NCI-H446 (cell line): ENCODE measurements around the gene RIPOR3.
"Not testable (repeated sequence)": the region's sequence is repeated elsewhere in the genome, so short reads cannot be mapped to it uniquely, and the experiment has no call there.

ENCODE experiments used
- DNase-seq, 2 experiments: peaks; one replicate each; lab custom pipeline; 2025; lab: John Stamatoyannopoulos, UW

Gene RIPOR3

DNA sequence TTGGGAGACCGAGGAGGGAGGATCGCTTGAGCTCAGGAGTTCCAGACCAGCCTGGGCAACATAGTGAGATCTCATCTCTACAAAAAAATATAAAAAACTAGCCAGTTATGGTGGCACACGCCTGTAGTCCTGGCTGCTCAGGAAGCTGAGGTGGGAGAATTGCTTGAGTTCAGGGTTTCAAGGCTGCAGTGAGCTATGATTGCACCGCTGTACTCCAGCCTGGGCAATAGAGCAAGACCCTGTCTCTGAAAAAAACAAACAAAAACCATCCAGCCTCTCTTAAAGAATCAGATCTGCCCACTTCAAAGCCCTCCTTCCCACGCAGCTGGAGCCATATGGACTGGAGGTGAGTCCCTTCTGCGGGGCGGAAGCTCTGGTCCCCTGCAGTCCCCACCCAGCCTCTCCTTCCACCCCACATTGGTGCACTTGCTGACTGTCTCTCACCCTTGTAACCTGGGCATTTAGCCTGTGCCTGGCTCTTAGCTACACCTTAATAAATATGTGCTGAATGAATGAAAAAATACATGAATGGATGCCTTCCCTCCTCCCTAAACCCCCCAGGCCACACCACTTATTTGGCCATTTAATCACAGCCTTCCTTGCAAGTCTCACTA, 32.9 kb upstream of the RIPOR3 start:
- no peak for DNase-seq

DNA sequence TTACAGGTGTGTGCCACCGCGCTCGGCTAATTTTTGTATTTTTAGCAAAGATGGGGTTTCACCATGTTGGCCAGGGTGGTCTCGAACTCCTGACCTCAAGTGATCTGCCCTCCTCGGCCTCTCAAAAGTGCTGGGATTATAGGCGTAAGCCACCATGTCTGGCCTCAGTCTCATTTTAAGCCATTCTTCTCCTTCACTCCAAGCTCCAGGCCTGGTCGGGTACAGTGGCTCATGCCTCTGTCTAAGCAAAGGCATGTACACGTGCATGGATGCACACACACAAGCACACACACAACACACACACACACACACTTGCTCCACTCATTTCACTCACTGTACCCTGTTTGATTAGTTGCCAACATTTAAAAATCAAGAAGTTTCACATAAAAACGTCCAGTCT, 32.3 kb upstream of the RIPOR3 start:
- no peak for DNase-seq

DNA sequence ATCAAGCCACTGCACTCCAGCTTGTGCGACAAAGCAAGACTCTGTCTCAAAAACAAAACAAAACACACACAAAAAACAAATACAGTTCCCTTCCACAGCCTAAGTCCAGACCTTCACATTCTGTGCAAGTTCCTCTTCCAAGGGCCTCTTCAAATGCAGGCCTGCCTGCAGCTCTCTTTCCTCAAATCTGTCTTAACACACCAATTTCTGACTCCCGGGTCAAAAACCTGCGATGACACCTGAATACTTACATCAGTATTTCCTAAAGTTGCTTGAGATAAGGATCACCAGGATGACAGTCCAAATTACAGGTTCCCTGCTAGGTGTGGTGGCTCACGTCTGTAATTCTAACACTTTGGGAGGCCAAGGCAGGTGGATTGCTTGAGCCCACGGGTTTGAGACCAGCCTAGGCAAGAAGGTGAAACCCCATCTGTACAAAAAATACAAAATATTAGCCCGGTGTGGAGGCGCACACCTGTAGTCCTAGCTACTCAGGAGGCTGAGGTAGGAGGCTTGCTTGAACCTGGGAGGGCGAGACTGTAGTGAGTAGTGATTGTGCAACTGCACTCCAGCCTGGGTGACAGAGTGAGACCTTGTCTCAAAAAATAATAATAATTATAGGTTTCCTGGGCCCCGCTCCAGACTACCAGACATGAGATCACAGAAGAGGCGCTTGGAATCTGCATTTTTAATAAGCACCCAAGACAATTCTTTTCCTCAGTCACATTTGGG, 31.2 kb upstream of the RIPOR3 start:
- DNase-seq, result no peak

DNA sequence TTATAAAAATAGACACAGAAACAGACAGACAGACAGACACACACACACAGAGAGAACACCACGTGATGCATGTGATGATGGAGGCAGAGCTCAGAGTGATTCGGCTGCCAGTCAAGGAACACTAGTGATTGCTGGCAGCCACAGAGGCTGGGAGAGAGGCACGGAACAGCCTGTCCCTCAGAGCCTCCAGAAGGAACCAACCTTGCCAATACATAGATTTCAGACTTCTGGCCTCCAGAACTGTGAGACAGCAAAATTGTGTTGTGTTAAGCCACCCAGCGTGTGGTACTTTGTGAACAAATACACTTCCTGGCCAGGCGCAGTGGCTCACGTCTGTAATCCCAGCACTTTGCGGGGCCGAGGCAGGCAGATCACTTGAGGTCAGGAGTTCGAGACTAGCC, 30.5 kb upstream of the RIPOR3 start:
- DNase-seq, result peak in 1 of 2 experiments; percentile 27

DNA sequence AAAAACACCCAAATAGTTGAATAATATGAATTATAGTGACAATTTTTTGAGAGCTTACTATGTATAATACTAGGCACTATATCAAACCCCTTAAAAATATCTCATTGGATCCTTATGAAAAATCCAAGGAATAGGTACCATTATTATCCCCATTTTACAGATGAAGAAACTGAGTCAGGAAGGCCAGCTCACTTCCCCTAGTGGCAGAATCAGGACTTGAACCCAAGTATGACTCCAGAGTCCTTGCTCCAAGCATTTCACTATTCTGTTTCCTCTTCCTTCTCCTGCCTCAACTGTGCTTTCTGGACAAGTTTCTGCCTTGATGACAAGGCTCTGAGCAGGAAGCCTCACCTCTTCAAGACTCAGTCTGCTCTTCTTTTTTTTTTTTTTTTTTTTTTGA, 29.2 kb upstream of the RIPOR3 start:
- no peak for DNase-seq

DNA sequence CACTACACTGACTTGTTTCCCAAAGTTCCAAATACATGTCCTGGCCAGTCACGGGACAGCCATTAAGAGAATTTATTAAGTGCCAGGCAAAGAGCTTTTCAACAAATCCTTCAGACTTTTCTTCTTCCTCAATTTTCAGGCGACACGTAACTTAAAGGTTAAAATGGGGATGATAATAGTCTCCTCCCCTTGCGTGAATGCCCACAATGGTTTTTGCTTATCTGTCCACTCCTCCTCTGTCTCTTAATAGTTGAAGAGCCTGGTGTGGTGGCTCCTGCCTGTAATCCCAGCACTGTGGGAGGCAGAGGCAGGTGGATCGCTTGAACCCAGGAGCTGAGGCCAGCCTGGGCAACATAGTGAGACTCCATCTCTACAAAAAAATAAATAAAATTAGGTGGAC, 28.7 kb upstream of the RIPOR3 start:
- no peak for DNase-seq

DNA sequence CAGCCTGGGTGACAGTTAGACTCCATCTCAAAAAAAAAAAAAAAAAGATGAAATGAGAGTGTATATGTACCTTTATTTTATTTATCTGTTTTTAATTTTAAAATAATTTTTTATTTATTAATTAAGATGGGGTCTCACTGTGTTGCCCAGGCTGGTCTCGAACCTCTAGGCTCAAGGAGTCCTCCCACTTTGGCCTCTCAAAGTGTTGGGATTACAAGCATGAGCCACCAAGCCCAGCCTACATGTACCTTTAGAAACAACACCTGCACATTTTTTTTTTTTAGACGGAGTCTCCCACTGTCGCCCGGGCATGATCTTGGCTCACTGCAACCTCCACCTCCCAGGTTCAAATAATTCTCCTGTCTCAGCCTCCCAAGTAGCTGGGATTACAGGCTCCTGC, 28.0 kb upstream of the RIPOR3 start:
- no peak for DNase-seq

DNA sequence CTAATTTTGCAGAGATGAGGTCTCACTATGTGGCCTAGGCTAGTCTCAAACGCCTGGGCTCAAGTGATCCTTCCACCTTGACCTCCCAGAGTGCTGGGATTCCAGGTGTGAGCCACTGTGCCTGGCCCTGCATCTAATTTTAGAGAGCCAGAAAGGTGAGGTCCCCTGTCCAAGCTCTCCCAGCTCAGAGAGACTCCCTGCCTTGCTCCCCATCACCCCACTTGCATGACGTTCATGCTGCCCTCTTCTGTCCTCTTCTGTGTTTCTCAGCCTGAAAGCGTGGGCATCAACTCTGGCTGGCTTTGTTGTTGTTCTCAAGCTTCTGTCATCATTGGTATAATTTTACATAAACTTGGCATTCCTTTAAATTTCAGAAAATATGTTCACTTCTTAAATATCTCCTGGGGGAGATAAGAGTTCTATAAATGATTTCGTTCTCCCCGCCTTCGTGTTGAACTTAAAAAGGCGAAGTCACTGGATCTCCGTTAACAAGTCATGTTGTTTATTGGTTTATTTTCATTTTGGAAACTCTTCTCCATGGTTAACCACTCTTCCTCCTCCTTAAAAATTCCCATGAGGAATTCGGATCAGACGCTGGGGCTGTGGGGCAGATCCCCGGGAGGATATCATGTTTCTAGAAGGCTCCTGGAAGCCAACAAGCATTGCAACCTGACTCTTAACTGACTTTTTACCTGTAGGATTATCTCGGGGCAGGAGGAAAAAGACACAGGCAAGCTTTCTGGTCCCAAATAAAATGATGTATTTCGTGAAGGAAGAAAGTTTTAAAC, 26.8 kb upstream of the RIPOR3 start:
- no peak for DNase-seq

DNA sequence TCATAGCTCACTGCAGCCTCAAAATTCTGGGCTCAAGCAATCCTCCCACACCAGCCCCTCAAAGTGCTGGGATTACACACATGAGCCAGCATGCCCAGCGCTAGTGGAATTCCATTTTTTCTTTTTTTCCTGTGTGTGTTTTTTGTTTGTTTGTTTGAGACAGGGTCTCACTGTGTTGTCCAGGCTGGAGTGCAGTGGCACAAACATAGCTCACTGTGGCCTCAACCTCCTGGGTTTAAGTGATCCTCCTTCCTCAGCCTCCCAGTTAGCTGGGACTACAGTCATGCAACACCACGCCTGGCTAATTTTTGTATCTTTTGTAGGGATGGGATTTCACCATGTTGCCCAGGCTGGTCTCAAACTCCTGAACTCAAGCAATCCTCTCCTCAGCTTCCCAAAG, 26.0 kb upstream of the RIPOR3 start:
- DNase-seq, result no peak

DNA sequence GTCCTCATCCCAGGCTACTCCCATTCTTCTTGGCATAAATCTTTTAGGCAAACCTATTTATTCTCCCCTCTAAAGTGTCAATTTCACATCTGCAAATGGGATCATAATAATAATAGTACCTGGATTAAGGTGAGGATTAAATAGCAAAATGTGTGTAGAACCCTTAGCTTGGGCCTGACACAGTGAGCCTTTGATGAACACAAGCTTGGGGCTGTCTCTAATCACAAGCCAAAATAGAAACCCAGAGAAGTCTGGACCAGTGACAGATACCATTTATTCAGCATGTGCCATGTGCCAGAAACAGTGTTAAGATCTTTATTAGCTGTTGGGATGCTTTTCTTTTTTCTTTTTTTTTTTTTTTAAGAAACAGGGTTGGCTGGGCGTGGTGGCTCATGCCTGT, 25.2 kb upstream of the RIPOR3 start:
- DNase-seq, result no peak

DNA sequence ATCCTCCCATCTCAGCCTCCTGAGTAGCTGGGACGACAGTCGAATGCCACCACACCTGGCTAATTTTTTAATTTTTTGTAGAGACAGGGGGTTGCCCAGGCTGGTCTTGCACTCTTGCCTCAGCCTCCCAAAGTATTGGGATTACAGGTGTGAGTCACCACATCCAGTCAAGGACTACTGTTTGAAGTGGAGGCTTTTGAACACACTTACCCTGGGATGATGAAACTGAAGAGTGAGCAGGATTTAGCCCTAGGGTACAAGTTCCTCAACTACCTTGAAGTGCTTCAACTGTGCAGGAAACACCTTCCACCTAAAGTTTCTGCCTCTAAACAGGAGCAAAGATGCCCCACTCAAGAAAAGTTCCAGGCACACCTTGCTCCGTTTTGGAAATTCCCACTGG, 24.4 kb upstream of the RIPOR3 start:
- DNase-seq, result no peak

DNA sequence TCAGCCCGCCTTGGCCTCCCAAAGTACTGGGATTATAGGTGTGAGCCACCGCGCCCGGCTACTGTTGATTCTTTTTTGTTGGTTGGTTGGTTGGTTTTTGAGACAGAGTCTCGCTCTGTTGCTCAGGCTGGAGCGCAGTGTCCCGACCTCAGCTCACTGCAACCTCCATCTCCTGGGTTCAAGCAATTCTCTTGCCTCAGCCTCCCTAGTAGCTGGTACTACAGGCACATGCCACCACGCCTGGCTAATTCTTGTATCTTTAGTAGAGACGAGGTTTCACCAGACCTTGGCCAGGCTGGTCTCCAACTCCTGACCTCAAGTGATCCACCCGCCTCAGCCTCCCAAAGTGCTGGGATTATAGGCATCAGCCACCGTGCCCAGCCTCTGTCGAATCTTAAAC, 23.1 kb upstream of the RIPOR3 start:
- not testable (repeated sequence) for DNase-seq

DNA sequence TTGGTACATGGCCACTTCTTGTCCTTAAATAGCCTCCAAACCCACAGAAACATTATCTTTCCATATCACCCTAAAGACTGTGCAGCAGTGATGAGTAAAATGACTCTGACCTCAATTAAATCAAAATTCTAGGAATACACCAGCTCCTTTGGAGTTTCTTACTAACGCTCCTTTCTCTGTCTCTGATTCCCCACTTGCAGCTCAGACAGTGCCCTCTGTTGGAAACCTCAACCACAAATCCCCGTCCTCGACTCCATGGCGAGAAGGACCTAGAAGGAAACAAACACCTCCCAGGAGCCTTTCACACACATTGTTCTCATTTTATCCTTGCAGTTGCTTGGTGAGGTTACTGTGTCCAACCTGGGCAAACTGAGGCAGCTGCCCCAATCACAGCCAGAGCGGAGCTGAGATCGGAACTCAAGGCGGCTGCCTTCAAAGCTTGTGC, 22.3 kb upstream of the RIPOR3 start:
- DNase-seq, result no peak

DNA sequence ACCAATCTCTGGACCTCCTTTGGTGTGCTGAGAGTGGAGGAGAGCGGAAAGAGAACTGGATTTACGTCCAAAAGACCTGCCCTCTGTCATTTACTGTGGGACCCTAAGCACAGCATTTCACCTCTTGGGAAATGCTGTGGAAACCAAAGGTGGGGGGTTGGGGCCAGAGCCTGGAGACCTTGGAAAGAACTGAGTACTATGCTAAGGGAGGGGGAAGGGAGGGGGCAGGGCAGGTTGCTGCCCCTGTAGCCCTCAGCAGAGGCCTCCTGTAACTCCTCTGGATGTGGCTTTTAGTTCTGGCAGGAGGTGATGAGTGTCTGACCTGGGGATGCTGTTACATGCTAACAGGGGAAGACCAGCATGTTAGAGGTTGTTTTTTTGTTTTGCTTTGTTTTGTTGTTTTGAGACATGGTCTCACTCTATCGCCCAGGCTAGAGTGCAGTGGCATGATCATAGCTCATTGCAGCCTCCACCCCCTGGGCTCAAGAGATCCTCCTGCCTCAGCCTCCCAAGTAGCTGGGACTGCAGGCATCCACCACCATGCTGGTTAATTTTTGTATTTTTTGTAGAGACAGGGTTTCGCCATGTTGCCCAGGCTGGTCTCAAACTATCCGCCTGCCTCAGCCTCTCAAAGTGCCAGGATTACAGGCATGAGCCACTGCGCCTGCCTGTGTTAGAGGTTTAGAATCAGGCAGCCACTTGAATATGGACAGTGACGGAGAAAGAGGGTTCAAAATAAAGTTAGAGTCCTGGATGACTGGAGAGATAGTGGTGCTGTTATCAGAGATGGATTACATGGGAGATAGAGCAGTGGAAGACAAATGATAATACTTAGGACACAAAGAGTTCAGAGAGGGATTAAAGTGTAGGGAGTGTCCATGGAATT, 21.7 kb upstream of the RIPOR3 start:
- DNase-seq, result no peak

DNA sequence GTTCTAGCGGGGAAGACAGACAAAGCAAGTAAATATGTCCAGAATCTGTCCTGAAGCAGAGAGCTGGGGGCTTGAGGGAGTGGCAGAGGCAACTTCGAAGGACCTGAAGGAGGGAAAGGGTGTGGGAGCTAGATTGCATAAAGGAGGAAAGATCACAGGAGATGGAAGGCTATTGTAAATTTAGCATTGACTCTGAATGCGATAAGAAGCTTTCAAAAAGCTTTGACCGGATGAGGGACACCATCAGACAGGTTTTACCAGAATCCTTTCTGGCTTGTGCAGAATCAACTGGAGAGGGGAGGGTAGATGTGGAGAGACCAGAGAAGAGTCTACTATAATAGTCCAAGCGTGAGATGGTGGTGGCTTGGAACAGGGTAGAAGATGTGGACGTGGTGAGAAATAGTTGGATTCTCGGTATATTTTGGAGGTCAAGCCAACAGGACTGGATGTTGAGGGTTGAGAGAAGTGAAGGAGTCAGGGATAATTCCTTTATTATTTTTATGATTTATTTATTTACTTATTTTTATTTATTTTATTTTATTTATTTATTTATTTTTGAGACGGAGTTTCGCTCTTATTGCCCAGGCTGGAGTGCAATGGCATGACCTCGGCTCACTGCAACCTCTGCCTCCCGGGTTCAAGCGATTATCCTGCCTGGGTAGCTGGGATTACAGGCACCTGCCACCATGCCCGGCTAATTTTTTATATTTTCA, 19.9 kb upstream of the RIPOR3 start:
- DNase-seq, result no peak

DNA sequence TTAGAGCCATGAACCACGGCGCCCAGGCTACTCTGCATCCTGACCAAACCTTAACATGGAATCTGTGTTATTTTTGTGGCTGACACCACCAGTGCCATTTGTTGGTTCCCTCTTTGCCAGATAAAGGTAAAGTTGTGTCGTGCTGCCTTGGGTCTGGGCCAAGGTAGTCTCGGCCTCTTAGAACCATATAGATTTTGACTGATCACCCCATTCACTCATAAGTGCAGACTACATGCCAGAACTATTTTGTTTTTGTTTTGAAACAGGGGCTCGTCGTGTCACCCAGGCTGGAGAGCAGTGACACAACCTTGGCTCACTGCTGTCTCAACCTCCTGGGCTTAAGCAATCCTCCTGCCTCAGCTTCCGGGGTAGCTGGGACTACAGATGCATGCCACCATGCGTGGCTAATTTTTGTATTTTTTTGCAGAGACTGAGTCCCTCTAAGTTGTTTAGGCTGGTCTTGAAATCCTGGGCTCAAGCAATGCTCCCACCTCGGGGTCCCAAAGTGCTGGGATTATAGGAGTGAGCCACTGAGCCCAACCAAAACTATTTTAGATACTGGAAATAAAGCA, 19.2 kb upstream of the RIPOR3 start:
- DNase-seq, result no peak

DNA sequence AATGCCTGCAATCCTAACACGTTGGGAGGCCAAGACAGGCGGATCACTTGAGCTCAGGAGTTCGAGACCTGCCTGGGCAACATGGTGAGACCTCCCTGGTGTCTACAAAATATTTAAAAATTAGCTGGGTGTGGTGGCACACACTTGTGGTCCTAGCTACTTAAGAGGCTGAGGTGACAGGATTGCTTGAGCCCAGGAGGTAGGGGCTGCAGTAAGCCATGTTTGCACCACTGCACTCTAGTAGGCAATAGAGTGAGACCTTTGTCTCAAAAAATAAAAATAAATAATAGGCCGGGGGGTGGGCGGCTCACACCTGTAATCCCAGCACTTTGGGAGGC, 18.3 kb upstream of the RIPOR3 start:
- DNase-seq, result no peak

DNA sequence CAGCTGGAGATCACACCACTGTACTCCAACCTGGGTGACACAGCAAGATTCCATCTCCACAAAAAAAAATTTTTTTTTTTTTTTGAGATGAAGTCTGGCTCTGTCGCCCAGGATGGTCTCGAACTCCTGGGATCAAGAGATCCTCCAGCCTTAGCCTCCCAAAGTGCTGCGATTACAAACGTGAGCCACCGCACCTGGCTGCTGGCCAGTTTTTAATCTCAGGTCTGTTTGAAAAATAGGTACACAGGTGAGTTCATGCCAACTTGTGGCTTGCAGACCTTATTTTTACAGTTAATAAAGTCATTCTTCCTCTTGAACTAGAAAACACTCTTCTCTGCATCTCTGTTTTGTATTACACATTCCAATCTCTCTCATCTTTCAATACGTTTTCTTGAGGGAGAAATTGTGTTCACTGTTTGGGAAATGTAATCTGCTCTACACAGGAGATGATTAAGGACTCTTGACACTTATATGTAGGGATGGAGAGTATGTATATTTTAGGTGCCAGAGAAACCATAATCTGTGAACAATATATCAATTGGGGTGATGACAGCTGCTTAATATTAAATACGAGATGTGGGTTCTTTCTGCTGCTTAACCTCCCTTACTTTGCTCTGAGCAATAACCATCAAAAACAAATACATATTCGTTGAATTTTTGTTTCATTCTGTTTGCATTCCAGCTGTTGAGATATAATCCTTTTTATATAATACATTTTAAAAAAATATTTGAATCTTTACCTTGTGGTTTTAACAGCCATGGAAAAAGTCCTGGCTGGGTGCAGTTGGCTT, 17.7 kb upstream of the RIPOR3 start:
- no peak for DNase-seq

DNA sequence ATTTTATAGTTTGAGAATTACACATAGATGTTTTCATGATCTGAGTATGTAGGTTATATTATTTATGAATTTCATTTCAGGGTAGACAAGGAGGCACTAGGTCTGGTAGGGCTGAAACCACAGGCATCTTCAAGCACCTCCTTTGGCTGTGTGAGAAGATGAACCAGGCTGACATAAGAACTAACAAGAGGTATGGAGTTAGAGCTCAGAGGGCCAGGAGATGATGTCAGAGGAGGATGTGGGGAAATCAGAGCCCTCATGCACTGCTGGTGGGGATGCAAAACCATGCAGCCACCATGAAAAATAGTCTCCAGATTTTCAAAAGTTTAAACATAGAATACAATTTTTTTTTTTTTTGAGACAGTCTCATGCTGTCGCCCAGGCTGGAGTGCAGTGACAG, 13.6 kb upstream of the RIPOR3 start:
- DNase-seq, result no peak

DNA sequence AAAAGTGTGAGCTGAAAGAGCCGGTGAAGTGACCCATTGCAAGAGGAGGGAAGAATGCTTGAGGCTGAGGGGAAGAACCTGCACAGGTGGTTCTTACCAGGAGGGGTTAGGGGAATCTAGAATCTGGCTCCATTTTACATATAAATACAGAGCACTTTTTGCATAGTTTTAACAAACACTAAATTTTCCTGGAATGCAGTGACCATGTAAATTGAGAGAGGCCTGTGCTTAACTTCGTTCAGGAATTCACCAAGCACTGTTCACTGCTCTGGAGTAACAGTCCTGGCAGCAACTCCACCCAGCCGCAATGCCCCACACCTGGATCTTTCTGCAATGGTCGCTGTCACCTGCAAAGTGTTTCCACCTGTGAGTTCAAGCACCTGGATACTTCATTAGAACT, 13.2 kb upstream of the RIPOR3 start:
- DNase-seq, result no peak
